HG02938 (cell line): ENCODE results near the gene ADA.

Source experiments
- ATAC-seq: cut with Tn5 transposase; IDR thresholded peaks from one replicate; pipeline ENCODE4 v1.9.1; 2021; ENCODE audit warnings: mild to moderate bottlenecking, moderate library complexity; ENCODE audit not compliant: unreplicated experiment

Gene ADA

DNA sequence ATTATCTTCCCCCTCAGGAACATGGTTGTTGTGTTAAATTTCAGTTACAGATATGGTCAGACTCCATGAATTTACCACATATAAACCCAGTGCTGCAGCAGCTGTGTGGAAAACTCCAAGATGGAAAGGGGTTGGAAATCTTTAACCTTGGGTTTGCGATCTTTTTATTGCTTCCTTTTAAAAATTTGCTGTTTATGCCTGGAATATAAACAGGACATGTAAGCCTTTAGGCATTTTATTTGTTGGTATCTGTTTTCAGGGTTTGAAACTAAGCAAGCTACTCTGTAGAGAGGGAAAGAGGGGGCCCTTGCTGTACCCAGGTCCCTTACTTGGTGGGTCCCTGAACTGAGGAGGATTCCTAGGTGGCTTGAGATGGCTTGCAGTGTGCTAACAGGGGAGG, 68.3 kb downstream of the ADA start:
- ATAC-seq = no peak

DNA sequence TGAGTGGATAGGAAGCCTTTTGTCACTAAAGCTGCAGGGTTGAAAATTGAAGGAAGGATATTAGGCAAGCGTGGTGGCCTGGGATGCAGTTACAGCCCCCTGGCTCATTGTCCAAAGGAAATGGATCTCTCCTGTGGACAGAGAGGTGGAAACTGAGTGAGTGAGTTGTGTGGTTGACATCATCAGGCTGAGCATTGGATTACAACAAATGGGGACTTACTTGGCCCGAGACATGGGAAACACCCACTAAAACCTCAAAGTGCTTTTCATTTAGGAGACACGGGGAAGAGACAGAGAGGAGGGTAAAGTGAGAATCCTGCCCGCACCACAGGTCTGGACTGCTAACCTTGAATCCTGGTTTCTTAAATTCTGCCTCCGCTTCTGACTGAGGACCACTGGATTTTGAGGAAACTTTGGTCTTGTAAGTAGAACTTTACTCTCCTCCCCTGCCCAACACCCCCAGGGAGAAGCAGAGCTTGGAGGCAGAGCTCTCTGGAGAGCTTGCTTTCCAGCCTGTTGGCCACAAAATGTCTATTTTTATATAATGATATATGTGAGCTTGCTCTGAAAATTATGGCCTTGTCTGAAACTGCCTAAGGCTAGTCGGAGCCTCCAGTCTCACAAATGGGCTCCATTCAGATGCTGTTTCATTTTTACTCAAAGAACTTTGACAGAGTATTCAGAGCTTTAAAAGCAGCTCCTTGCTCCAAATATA, 69.0 kb downstream of the ADA start, which contains the start of gene PKIG:
PKIG (plus strand) TSS at position 269 of the 715 bp plus-strand sequence. CDS start 31,978 bp downstream, outside the sequence.
- no peak for ATAC-seq

DNA sequence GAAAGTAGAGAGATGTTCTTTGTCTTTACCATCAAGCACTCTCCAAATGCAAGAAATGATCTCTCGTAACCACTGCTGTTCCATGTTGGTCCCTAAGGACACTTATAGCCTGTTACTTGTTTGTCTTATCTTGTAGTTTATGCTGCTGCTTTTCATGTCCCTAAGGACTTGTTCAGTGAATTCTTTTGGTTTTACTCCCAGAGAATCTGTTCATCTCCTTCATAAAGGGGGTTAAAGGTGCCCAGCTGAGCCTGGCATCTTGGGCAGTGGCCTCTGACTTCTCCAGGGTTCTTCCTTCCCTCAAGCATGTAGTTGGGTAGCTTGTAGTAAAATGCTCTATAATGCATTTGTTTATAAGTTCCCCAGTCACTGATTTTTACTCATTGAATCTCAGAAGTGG, 70.0 kb downstream of the ADA start:
- ATAC-seq = no peak

DNA sequence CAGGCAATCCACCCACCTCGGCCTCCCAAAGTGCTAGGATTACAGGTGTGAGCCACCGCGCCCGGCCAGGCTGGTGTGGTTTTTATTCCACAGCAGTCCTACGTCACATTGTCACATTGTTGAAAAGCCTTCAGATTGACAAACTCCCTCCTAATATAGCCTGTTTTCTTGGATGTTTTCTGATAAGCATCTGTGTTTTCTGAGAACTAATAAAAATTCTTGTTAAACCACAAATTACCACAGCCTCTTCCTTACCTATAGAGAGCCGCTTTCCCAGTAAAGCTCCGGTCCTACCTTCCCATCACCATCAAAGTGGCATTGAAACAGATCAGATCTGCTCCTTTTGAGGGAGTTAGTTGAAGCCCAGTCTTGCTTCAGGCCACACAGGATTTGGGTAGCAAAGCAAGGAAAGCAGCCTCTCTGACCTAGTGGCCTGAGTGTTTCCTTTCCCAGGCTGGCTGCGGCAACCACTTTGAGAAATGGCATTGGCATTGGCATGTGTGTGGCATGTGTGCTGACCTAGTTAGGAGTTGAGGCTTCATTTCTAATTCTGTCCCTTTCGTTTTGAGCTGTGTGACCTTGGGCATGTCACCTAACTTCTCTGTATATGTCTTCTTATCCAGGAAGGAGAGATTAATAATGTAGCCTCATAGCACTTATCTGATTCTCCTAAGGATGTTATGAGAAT, 70.8 kb downstream of the ADA start:
- no peak for ATAC-seq

DNA sequence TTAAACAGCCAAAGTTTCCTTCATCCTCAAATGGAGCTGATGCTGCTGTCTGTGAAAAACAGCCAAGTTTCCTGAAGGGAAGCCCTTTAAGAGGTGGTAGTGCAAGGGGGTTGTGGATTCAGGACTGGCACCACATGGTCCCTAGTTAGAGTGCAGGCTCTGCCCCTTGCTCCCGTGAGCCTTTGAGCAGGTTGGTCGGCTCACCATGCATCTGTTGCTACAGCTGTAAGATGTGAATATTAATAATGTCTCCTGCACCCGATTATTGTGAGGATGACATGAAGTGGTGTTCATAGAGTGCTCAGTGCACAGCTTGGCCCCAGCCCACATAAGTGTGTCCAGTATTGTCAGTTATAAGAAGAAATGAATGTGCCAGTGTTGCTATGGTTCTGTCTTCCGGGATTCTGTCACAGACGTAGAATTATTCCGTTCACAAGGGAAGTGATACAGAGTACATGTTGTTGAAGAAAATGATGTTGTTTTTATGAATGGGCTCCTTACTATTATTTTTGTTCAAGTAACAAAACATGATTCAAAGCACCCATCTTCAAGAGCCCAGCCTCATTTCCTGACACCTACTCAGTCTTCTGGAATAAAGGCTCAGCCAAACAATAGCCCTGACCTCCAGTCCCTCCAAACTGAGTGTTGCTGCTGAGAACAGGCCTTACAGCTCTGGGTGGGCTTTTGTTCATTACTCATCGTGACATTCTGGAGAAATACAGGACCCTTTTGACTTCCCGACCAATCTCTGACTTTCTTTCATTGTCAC, 72.0 kb downstream of the ADA start:
- ATAC-seq = no peak

DNA sequence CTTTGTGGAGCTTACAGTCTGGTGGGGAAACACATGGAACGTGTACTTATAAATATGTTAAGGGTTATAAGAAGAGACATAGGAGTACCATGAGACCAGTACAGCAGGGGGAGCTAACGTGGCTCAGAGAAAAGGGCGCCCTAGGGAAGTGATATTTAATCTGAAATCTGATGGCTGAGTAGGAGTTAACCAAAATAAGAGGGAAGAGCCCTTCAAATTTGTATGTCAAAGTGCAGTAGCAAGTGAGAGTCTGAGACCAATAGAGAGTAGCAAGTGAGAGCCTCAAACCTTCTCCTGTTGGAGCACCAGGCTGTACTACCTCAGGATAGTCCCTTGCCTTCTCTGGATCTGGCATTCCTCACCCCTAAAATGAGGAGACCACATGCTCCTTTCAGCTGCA, 75.2 kb downstream of the ADA start:
- no peak for ATAC-seq

DNA sequence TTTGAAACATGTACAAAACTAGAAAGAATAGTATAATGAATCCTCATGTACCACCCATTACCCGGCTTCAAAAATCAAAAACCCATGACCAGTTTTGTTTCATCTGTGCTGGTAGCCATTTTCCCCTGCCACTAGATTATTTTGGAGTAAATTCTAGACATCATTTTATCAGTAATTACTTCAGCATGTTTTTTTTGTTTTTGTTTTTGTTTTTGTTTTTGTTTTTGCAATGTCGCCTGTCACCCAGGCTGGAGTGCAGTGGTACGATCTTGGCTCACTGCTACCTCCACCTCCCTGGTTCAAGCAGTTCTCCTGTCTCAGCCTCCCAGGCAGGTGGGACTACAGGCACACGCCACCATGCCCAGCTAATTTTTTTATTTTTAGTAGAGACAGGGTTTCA, 77.1 kb downstream of the ADA start:
- no peak for ATAC-seq

DNA sequence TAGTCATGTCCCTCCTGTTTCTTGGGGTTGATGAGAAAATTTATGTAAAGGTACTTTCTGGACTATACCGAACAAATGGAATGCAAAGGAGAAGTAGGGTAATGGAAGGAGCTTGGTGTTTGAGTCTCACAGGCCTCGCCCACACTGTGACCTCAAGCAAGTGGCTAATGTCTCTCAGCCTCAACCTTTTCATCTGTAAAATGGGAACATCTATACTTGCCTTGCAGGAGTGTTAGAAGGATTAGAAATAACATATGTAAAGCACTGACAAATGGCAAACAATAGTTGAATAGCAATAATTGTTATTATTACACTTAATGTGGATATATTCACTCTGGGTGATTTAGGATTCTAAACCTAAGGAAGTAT, 78.0 kb downstream of the ADA start:
- no peak for ATAC-seq

DNA sequence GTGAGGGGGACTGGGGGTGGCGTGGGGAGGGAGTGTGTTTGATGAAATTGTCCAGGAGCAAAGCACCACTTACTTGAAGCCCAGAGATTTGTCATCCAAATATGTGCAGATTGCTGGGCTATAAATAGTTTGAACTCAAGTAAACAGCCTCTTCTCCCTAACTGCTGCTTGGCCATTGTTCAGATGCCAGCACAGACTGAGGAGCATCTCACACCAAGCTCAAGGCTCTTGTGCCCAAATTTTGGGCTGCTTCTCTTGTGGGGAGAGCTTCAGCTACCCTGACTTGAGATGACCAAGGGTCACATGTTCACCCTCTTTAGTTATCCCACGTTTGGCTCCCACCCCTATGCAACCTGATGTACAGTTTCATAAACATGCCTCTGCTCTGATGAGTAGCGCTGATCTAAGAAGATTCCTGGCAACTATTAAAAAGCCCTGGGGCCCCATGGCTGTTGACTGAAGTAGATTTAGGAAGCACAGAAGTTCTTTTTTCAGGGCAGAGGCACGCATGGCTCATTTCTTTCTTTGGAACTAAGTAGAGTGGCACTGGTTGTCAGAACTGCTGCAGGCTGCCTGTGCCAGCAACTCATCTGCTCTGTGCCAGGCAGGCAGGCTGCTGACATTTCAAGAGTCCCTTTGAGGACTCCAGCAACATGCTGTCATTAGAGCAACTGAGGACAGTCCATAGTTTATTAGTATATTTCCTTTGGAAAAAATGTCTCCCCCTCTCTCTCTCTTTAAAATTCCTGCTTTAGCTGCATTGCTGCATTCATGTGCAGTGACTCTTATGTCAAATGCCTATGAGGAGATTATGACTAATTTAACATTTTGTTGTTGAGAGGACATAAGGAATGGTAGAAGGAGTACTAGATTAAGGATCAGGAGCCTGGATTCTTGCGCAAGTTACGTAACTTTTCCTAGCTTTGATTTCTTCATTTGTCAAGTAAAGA, 78.7 kb downstream of the ADA start:
- no peak for ATAC-seq

DNA sequence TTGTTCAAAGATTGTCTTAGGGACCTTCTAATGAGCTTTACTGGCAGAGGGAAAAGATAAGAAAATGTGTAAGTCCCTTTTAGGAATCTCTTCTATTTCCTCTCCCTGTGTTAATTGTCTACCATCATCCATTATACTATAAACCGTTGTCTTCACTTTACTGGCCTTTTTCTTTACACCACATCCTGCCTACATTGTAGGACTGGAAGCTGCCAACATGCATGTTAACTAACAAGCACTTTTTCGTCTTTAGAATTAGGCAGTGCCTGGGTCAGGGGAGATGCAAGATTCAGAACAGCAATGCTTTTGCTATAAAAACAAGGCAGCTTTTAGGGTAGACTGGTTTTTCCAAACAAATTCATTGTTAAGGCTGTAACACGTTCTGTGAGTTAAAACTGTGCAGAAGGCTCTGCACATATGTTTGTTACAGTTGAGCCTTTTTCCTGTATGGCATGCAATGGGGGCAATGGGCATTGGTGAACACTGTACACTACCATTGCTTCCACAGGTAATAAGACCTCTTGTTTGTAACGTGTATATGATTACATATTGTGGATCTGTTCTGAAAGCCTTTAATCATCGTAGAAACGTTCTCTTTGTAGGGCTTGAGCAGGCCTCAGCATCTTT, 80.0 kb downstream of the ADA start:
- no peak for ATAC-seq

DNA sequence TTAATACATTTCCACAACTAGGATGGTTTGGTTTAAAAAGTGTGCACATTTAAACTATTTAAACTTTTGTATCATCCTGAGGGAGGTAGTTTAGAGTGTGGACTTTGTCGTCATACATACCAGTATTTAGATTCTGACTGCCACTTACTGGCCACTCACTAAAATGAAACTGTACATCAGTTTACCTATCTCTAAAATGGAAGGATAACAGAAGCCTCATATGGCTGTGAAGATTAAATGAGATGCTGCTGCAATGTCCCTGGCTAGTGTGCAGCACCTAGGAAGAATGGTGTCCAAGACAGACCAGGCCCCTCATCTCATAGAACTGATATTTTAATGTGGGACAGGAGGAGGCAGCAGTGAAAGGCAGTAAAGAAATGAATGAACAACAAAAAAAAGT, 81.1 kb downstream of the ADA start:
- no peak for ATAC-seq
